OCI-LY7 (cell line): ENCODE results near the gene B2M.
"Not testable (repeated sequence)": the region's sequence is repeated elsewhere in the genome, so short reads cannot be mapped to it uniquely, and the experiment has no call there.

ENCODE experiments used
- EZH2phosphoT487 ChIP-seq: fragments of 200-600 bp; sonication (generic); IDR thresholded peaks from 2 replicates; pipeline ENCODE4 v1.6.1; 2018; ENCODE audit warnings: low read depth, borderline replicate concordance, mild to moderate bottlenecking, mixed run types, antibody characterized with exemption, low read length, moderate library complexity, mixed read lengths
- TF ChIP-seq, protein P1 (sequence below): fragments of 200-600 bp; sonication (generic); conservative IDR thresholded peaks from 2 replicates; pipeline ENCODE4 v1.5.1; 2014; ENCODE audit warnings: mild to moderate bottlenecking, antibody characterized with exemption, low read length, moderate library complexity, mixed read lengths

DNA sequence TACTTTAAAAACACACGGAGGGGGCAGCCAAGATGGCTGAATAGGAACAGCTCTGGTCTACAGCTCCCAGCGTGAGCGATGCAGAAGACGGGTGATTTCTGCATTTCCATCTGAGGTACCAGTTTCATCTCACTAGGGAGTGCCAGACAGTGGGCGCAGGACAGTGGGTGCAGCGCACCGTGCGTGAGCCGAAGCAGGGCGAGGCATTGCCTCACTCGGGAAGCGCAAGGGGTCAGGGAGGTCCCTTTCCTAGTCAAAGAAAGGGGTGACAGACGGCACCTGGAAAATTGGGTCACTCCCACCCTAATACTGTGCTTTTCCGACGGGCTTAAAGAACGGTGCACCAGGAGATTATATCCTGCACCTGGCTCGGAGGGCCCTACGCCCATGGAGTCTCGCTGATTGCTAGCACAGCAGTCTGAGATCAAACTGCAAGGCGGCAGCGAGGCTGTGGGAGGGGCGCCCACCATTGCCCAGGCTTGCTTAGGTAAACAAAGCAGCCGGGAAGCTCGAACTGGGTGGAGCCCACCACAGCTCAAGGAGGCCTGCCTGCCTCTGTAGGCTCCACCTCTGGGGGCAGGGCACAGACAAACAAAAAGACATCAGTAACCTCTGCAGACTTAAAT, 28.0 kb downstream of the B2M start:
- TF ChIP-seq, protein P1, sequence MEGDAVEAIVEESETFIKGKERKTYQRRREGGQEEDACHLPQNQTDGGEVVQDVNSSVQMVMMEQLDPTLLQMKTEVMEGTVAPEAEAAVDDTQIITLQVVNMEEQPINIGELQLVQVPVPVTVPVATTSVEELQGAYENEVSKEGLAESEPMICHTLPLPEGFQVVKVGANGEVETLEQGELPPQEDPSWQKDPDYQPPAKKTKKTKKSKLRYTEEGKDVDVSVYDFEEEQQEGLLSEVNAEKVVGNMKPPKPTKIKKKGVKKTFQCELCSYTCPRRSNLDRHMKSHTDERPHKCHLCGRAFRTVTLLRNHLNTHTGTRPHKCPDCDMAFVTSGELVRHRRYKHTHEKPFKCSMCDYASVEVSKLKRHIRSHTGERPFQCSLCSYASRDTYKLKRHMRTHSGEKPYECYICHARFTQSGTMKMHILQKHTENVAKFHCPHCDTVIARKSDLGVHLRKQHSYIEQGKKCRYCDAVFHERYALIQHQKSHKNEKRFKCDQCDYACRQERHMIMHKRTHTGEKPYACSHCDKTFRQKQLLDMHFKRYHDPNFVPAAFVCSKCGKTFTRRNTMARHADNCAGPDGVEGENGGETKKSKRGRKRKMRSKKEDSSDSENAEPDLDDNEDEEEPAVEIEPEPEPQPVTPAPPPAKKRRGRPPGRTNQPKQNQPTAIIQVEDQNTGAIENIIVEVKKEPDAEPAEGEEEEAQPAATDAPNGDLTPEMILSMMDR = not testable (repeated sequence)
- TF ChIP-seq EZH2phosphoT487 = not testable (repeated sequence)
